GM12878 (cell line): Measurements from ENCODE around the gene APOL4. TPM values are rescaled to one million over a fixed set of nuclear protein-coding genes. Genes with fewer than 3 reads are reported as not detected.
"Not testable (repeated sequence)": the region's sequence is repeated elsewhere in the genome, so short reads cannot be mapped to it uniquely, and the experiment has no call there.

Source experiments
- ATAC-seq: fragments of 200-7000 bp; cut with Tn5 transposase; 3 replicates; pipeline ENCODE4 v1.9.1; 2020; ENCODE audit warnings: mild to moderate bottlenecking, moderate library complexity
- BruUV-seq: library from RNA; stranded (reverse); fragments of 400-500 nt; replicated peaks from 2 replicates; lab custom pipeline; 2021; lab: Mats Ljungman, UMichigan
- CTCF ChIA-PET: fragments of 300-600 bp; sonication (Branson Sonifier 250); formaldehyde crosslinking; extraction: SDS; loops from one replicate; lab custom pipeline; 2021; ENCODE audit warnings: inconsistent platforms; lab: Yijun Ruan, JAX
- POLR2A ChIA-PET: fragments of 350-600 bp; formaldehyde crosslinking; extraction: SDS; loops from one replicate; lab custom pipeline; 2021; ENCODE audit warnings: inconsistent platforms; lab: Charles Lee
- RAD21 ChIA-PET: fragments of 300-600 bp; sonication (Branson Sonifier 250); formaldehyde crosslinking; loops from one replicate; lab custom pipeline; 2023; ENCODE audit warnings: antibody characterized with exemption; ENCODE audit not compliant: unreplicated experiment; lab: Charles Lee
- SMC1A ChIA-PET: fragments of 300-600 bp; sonication (Branson Sonifier 250); formaldehyde crosslinking; loops from one replicate; lab custom pipeline; 2023; ENCODE audit not compliant: unreplicated experiment, uncharacterized antibody; lab: Charles Lee
- DNase-seq: peaks from one replicate; pipeline ENCODE4 v3.0.0-alpha.2; 2011; ENCODE audit warnings: low read depth, low spot score
- FAIRE-seq: peaks from 3 replicates; lab custom pipeline; 2011; peaks lifted over from hg19 to GRCh38; lab: Jason Lieb, UNC
- H2AFZ ChIP-seq: 2 replicates; pipeline ENCODE4 v1.6.0; 2011; ENCODE audit warnings: low read depth, low read length, control low read depth; ENCODE audit not compliant: control insufficient read depth
- H3K27ac ChIP-seq: 2 replicates; pipeline ENCODE4 v1.5.1; 2011; ENCODE audit warnings: control low read depth; ENCODE audit not compliant: control insufficient read depth, insufficient read depth
- H3K27me3 ChIP-seq, 2 experiments: replicated peaks in 1 of 2; 2 replicates each; pipeline versions ENCODE4 v1.6.0 to v1.6.1; 2011; ENCODE audit warnings: low read length in 1 of 2; ENCODE audit not compliant: control insufficient read depth in 2 of 2, insufficient read depth in 2 of 2
- H3K36me3 ChIP-seq, 2 experiments: 2 replicates each; pipeline ENCODE4 v1.5.1; 2011; ENCODE audit warnings: low read length in 1 of 2; ENCODE audit not compliant: control insufficient read depth in 2 of 2, insufficient read depth in 2 of 2
- H3K4me1 ChIP-seq: 2 replicates; pipeline ENCODE4 v1.6.1; 2011; ENCODE audit warnings: mild to moderate bottlenecking, low read length, moderate library complexity, mixed read lengths; ENCODE audit not compliant: control insufficient read depth, insufficient read depth
- H3K4me2 ChIP-seq: 2 replicates; pipeline ENCODE4 v1.6.0; 2011; ENCODE audit warnings: control low read depth; ENCODE audit not compliant: control insufficient read depth, insufficient read depth
- H3K4me3 ChIP-seq: fragments of 200-600 bp; sonication (generic); 2 replicates; pipeline ENCODE4 v1.5.1; 2016
- H3K79me2 ChIP-seq: 2 replicates; pipeline ENCODE4 v1.6.0; 2011; ENCODE audit warnings: low read length; ENCODE audit not compliant: control insufficient read depth, insufficient read depth
- H3K9ac ChIP-seq: 2 replicates; pipeline ENCODE4 v1.8.0; 2011; ENCODE audit warnings: low read length, control low read depth, mixed read lengths; ENCODE audit not compliant: control insufficient read depth, insufficient read depth
- H3K9me3 ChIP-seq: replicated peaks from 3 replicates; pipeline ENCODE4 v1.5.1; 2011; ENCODE audit warnings: mild to moderate bottlenecking, low read length; ENCODE audit not compliant: control insufficient read depth, insufficient read depth
- H4K20me1 ChIP-seq: 2 replicates; pipeline ENCODE4 v1.6.0; 2011; ENCODE audit not compliant: control insufficient read depth, insufficient read depth
- CEBPZ ChIP-seq: fragments of 150-350 bp; IDR thresholded peaks from 2 replicates; pipeline ENCODE4 v1.6.1; 2016; ENCODE audit warnings: low read depth, low read length
- PAX8 ChIP-seq: fragments of 450-650 bp; IDR thresholded peaks from 2 replicates; pipeline ENCODE4 v1.6.1; 2017; ENCODE audit warnings: mild to moderate bottlenecking, moderate library complexity
- USF2 ChIP-seq: IDR thresholded peaks from 2 replicates; pipeline ENCODE4 v1.6.1; 2011; ENCODE audit warnings: low read depth, low read length, improper control_type of control experiment, borderline replicate concordance
- YBX1 ChIP-seq: fragments of 450-650 bp; IDR thresholded peaks from 2 replicates; pipeline ENCODE4 v1.6.1; 2016; ENCODE audit warnings: antibody characterized with exemption
- ZNF217 ChIP-seq: fragments of 450-650 bp; IDR thresholded peaks from 2 replicates; pipeline ENCODE4 v1.6.1; 2017; ENCODE audit warnings: antibody characterized with exemption, mild to moderate bottlenecking
- WGBS: methylation state at CpG from one replicate; pipeline ENCODE4 v1.1.6; 2016; ENCODE audit warnings: low lambda C conversion rate; ENCODE audit not compliant: insufficient replicate concordance, insufficient coverage; ENCODE audit errors: missing lambda C conversion rate; 5-methylcytosine and 5-hydroxymethylcytosine counted together
- in situ Hi-C: fragments of 300-500 bp; cut with MboI; formaldehyde crosslinking; loops from 9 replicates; pipeline ENCODE4 v1.14.3; 2018; ENCODE audit warnings: mixed read lengths
- intact Hi-C: fragments of 100-400 bp; cut with micrococcal nuclease; formaldehyde crosslinking; loops from one replicate; pipeline ENCODE4 v1.14.2; 2022; ENCODE audit not compliant: unreplicated experiment
- polyA plus RNA-seq, 11 experiments: library from polyadenylated mRNA; depleted of rRNA in 4 of 11; unstranded in 6 of 11; stranded (reverse) in 5 of 11; fragments of >200 nt; fragmentation: Nextera tagmentation in 4 of 11; fragmentation: Illumina TruSeq in 1 of 11; extraction: Ambion mirVana in 4 of 11; extraction: Trizol in 1 of 11; gene quantifications; 1 replicate in 1 of 11; 2 replicates in 10 of 11; pipeline versions ENCODE4 v1.2.1 to v1.2.3, GENCODE V29; 2011 to 2016; ENCODE audit warnings: inconsistent platforms in 2 of 11, missing spikeins in 2 of 11, low read depth in 1 of 11
- total RNA-seq, 4 experiments: library from RNA; depleted of rRNA in 3 of 4; stranded (reverse); fragments of >200 nt in 3 of 4; fragmentation: Illumina TruSeq in 1 of 4; extraction: Trizol in 1 of 4; gene quantifications; 2 replicates each; pipeline versions ENCODE4 v1.2.1 to v1.2.3, GENCODE V29; 2013 to 2021

Gene APOL4
- total and polyA plus RNA-seq, 10 of the 15 experiments (the other 5 are each of a cell fraction or from before 2014, with no cell fraction given) = 0.03 to 0.24 (median 0.19) TPM; not detected in 7

GRCh38 chr22:36228944-36229343, 27.3 kb upstream of the APOL4 start (continued):
- no peak for TF ChIP-seq USF2
- no peak for TF ChIP-seq PAX8

GRCh38 chr22:36228369-36228768, 26.8 kb upstream of the APOL4 start:
- H3K27me3 ChIP-seq, H3K9me3 ChIP-seq, ATAC-seq, H3K79me2 ChIP-seq, H3K9ac ChIP-seq, H3K4me1 ChIP-seq, intact Hi-C loops, H2AFZ ChIP-seq, BruUV-seq, POLR2A ChIA-PET, H4K20me1 ChIP-seq, in situ Hi-C loops, FAIRE-seq, H3K4me3 ChIP-seq, H3K4me2 ChIP-seq, H3K27ac ChIP-seq, DNase-seq: not testable (repeated sequence)
- ChIA-PET RAD21 (interaction anchor here (0.9 to 1.4 kb wide), 2 partner anchors 50 to 52 kb away, joined by 3 read pairs; no protein-coding TSS in a partner anchor), SMC1A (interaction anchor here (1.2 to 2.6 kb wide), 3 partner anchors 8 to 12 kb away, joined by 3 to 12 read pairs (median 6); partner anchors contain the start of gene APOL2), CTCF (interaction anchor here (1.0 to 1.2 kb wide), 3 partner anchors 9 to 34 kb away, joined by 3 to 6 read pairs (median 3); partner anchors contain the start of gene APOL2)
- WGBS = 100% methylated on average over 1 of the region's 1 CpG
- peaks cover 8 to 23% of the 10 kb centered on the region in 2 experiments for H3K36me3 ChIP-seq

- SMC1A ChIA-PET = interaction anchor here (1.2 to 2.6 kb wide), 3 partner anchors 9 to 11 kb away, joined by 3 to 12 read pairs (median 6); partner anchors contain the start of gene APOL2
- Histone ChIP-seq H3K36me3 (peaks cover 5 to 20% of the 10 kb centered on the region in 2 experiments), H3K4me2 (no peak overlapping the region), H2AFZ (no peak overlapping the region), H4K20me1 (no peaks in the 10 kb centered on the region), H3K27me3 (no peaks in the 10 kb centered on the region), H3K4me3 (no peak overlapping the region), H3K4me1 (peaks cover under 1% of the 10 kb centered on the region), H3K9me3 (no peaks in the 10 kb centered on the region), H3K27ac (no peak overlapping the region), H3K9ac (no peak overlapping the region), H3K79me2 (no peaks in the 10 kb centered on the region)
- CTCF ChIA-PET = interaction anchor here (1.0 to 2.6 kb wide), 4 partner anchors 9 to 33 kb away, joined by 3 to 6 read pairs (median 4); partner anchors contain the start of gene APOL2
- POLR2A ChIA-PET = interaction anchor here (0.7 kb wide), 1 partner anchor 469 kb away, joined by 3 read pairs; no protein-coding TSS in a partner anchor
- RAD21 ChIA-PET = interaction anchor here (1.4 kb wide), 1 partner anchor 50 kb away, joined by 3 read pairs; no protein-coding TSS in a partner anchor
- 97% methylated on average over 8 of the region's 8 CpGs for WGBS
- DNase-seq (no peak), ATAC-seq (no peak), FAIRE-seq (no peak)
- in situ Hi-C loops = no loop called here
- BruUV-seq = no TSS peak
- intact Hi-C loops = no loop called here
- TF ChIP-seq CEBPZ = no peak
- no peak for TF ChIP-seq ZNF217
- no peak for TF ChIP-seq YBX1
Measured at GRCh38 chr22:36227806-36228205, 26.2 kb upstream of the APOL4 start.
